Transverse colon (tissue), 4 donors: ENCODE results near the gene TSTD2. TPM values are rescaled to one million over a fixed set of nuclear protein-coding genes. Genes with fewer than 3 reads are reported as not detected.

ENCODE experiments used
- DNase-seq: peaks from one replicate; pipeline ENCODE4 v3.0.0-alpha.2; 2019
- H3K27ac ChIP-seq, 4 donors: fragments of 200-600 bp; sonication (generic); 2 replicates each; pipeline ENCODE4 v1.5.1; 2016 to 2018; ENCODE audit warnings: inconsistent platforms in 4 of 4
- H3K27me3 ChIP-seq: fragments of 200-600 bp; sonication (generic); 2 replicates; pipeline ENCODE4 v1.5.1; 2017; ENCODE audit warnings: inconsistent platforms
- H3K36me3 ChIP-seq, 4 donors: fragments of 200-600 bp; sonication (generic); 2 replicates each; pipeline ENCODE4 v1.5.1; 2017 to 2019; ENCODE audit warnings: inconsistent platforms in 4 of 4
- H3K4me1 ChIP-seq, 4 donors: fragments of 200-600 bp; sonication (generic); 2 replicates each; pipeline ENCODE4 v1.5.1; 2017 to 2020; ENCODE audit warnings: inconsistent platforms in 4 of 4
- H3K4me3 ChIP-seq, 4 donors: fragments of 200-600 bp; sonication (generic); 1 replicate in 1 of 4; 2 replicates in 3 of 4; pipeline versions ENCODE4 v1.5.1 to v1.6.1; 2017 to 2019; ENCODE audit warnings: inconsistent platforms in 4 of 4
- H3K9me3 ChIP-seq, 2 donors: fragments of 200-600 bp; sonication (generic); 2 replicates each; pipeline ENCODE4 v1.5.1; 2017 to 2019; ENCODE audit warnings: inconsistent platforms in 2 of 2
- CTCF ChIP-seq, 5 experiments: fragments of 200-600 bp in 3 of 5; fragments of 450-650 bp in 2 of 5; sonication (generic) in 3 of 5; IDR thresholded peaks; 1 replicate in 2 of 5; 2 replicates in 3 of 5; pipeline ENCODE4 v1.5.1; 2016 to 2017; ENCODE audit warnings: antibody characterized with exemption in 5 of 5, inconsistent platforms in 3 of 5, mild to moderate bottlenecking in 2 of 5, moderate library complexity in 1 of 5
- EP300 ChIP-seq: sonication (generic); formaldehyde crosslinking; IDR thresholded peaks from one replicate; pipeline ENCODE4 v1.6.1; 2017; ENCODE audit warnings: antibody characterized with exemption, low read depth
- POLR2A ChIP-seq: fragments of 450-650 bp; IDR thresholded peaks from one replicate; pipeline ENCODE4 v1.6.1; 2016; ENCODE audit warnings: antibody characterized with exemption, mild to moderate bottlenecking, moderate library complexity
- POLR2AphosphoS5 ChIP-seq, 3 donors: sonication (generic); formaldehyde crosslinking; IDR thresholded peaks; one replicate each; pipeline ENCODE4 v1.6.1; 2016; ENCODE audit warnings: antibody characterized with exemption in 3 of 3
- WGBS, 2 donors: methylation state at CpG; one replicate each; pipeline ENCODE4 v1.1.5; 2018; ENCODE audit warnings: low coverage in 1 of 2; 5-methylcytosine and 5-hydroxymethylcytosine counted together
- in situ Hi-C, 4 donors: fragments of 200-750 bp; cut with MboI; loops; one replicate each; pipeline versions ENCODE4 v1.15.0 to v1.15.1; 2017; ENCODE audit warnings: low sequenced_read_pairs in 3 of 4, low pct_ligation_motif_present in 1 of 4, low pct_unique_long_range_greater_than_20kb in 1 of 4
- intact Hi-C: fragments of 100-400 bp; cut with DNase I; formaldehyde crosslinking; loops from one replicate; pipeline ENCODE4 v1.15.1; 2023; ENCODE audit warnings: low total_unique reads
- total RNA-seq, 4 donors: library from RNA; depleted of rRNA; stranded (reverse); fragments of >200 nt; gene quantifications; one replicate each; pipeline ENCODE4 v1.1.0, GENCODE V29; 2016

TSTD2 gene
- total RNA-seq, 4 donors from 2014 or later, result 13.8 to 27.0 (median 20.3) TPM

GRCh38 chr9:97564291-97565175 lies 68.6 kb downstream of the TSTD2 start:
- intact Hi-C loops, result no loop called here
- WGBS, 2 donors, result 42% methylated on average over 14 of the region's 14 CpGs; no CpG with 5 or more reads in 1 of the 2 donors
- Histone ChIP-seq H3K36me3 (no peaks in the 10 kb centered on the region), H3K4me3 (no peak overlapping the region), H3K27me3 (no peaks in the 10 kb centered on the region), H3K27ac (peak overlapping the region; percentile 24 to 49 (median 48)), H3K4me1 (peaks cover 11 to 18% (median 14%) of the 10 kb centered on the region in 4 donors), H3K9me3 (no peaks in the 10 kb centered on the region)
- TF ChIP-seq CTCF (IDR thresholded peaks at IDR 0.05), result no peak
- TF ChIP-seq POLR2AphosphoS5 (IDR thresholded peaks at IDR 0.05), result no peak
- TF ChIP-seq EP300, result no peak
- TF ChIP-seq POLR2A, result no peak
- in situ Hi-C loops, result no loop called here
- DNase-seq, result peak; percentile 21

GRCh38 chr9:97563458-97564135 lies 69.6 kb downstream of the TSTD2 start:
- DNase-seq, result no peak
- intact Hi-C loops (no loop called here), in situ Hi-C loops (no loop called here)
- no peaks in the 10 kb centered on the region for H3K9me3 ChIP-seq
- peaks cover 11 to 25% (median 16%) of the 10 kb centered on the region in 4 donors for H3K4me1 ChIP-seq
- whole genome bisulfite sequencing, 2 donors, result 63 to 80% methylated on average over 6 to 13 of the region's 13 CpGs
- no peaks in the 10 kb centered on the region for H3K27me3 ChIP-seq
- TF ChIP-seq CTCF (IDR thresholded peaks at IDR 0.05) (no peak), POLR2A (no peak), POLR2AphosphoS5 (IDR thresholded peaks at IDR 0.05) (no peak), EP300 (no peak)
- H3K4me3 ChIP-seq, result no peak overlapping the region
- peak overlapping the region; percentile 24 to 49 (median 48) for H3K27ac ChIP-seq
- no peaks in the 10 kb centered on the region for H3K36me3 ChIP-seq

- intact Hi-C loops (no loop called here), in situ Hi-C loops (no loop called here)
- H3K27me3 ChIP-seq, result no peaks in the 10 kb centered on the region
- no peak overlapping the region for H3K27ac ChIP-seq
- TF ChIP-seq EP300, result no peak
- no peak for TF ChIP-seq CTCF (IDR thresholded peaks at IDR 0.05)
- TF ChIP-seq POLR2AphosphoS5 (IDR thresholded peaks at IDR 0.05), result no peak
- TF ChIP-seq POLR2A, result no peak
- H3K4me3 ChIP-seq, result no peak overlapping the region
- no peaks in the 10 kb centered on the region for H3K9me3 ChIP-seq
- no peaks in the 10 kb centered on the region for H3K36me3 ChIP-seq
- 97% methylated on average over 5 of the region's 5 CpGs; no CpG with 5 or more reads in 1 of the 2 donors for WGBS, 2 donors
- H3K4me1 ChIP-seq, result peaks cover 11 to 29% (median 19%) of the 10 kb centered on the region in 4 donors
- no peak for DNase-seq
Measured at GRCh38 chr9:97562542-97562941, 70.6 kb downstream of the TSTD2 start.

- in situ Hi-C loops (no loop called here), intact Hi-C loops (no loop called here)
Measured at GRCh38 chr9:97561501-97561900, 71.7 kb downstream of the TSTD2 start.

More at GRCh38 chr9:97561501-97561900, 71.7 kb downstream of the TSTD2 start:
- no peak for DNase-seq
- no peak for TF ChIP-seq POLR2A
- no peak for TF ChIP-seq EP300
- TF ChIP-seq POLR2AphosphoS5 (IDR thresholded peaks at IDR 0.05), result no peak
- H3K27me3 ChIP-seq, result no peaks in the 10 kb centered on the region
- no peaks in the 10 kb centered on the region for H3K9me3 ChIP-seq
- no peak overlapping the region for H3K4me3 ChIP-seq
- WGBS, 2 donors, result 14 to 76% methylated on average over 1 to 3 of the region's 3 CpGs
- peaks cover 18 to 38% (median 28%) of the 10 kb centered on the region in 4 donors for H3K4me1 ChIP-seq
- H3K36me3 ChIP-seq, result no peaks in the 10 kb centered on the region
- no peak overlapping the region for H3K27ac ChIP-seq
